Astrocyte (in vitro differentiated cells and primary cell): ENCODE data around the gene PDE8A. TPM values are rescaled to one million over a fixed set of nuclear protein-coding genes. Genes with fewer than 3 reads are reported as not detected.

Experiments
- DNase-seq: peaks from one replicate; pipeline ENCODE4 v3.0.0-alpha.2; 2010; ENCODE audit warnings: low read depth
- FAIRE-seq: peaks from 2 replicates; lab custom pipeline; 2011; peaks lifted over from hg19 to GRCh38; lab: Jason Lieb, UNC
- H2AFZ ChIP-seq: 2 replicates; pipeline ENCODE4 v1.6.0; 2012; ENCODE audit warnings: low read depth, low read length, inconsistent platforms
- H3K27ac ChIP-seq: 2 replicates; pipeline ENCODE4 v1.5.1; 2011; ENCODE audit warnings: low read depth, low read length, inconsistent platforms
- H3K27me3 ChIP-seq: 2 replicates; pipeline ENCODE4 v1.6.0; 2011; ENCODE audit warnings: low read length, inconsistent platforms; ENCODE audit not compliant: insufficient read depth
- H3K36me3 ChIP-seq: 2 replicates; pipeline ENCODE4 v1.5.1; 2011; ENCODE audit warnings: low read length, inconsistent platforms; ENCODE audit not compliant: insufficient read depth
- H3K4me1 ChIP-seq: 2 replicates; pipeline ENCODE4 v1.5.1; 2011; ENCODE audit warnings: low read length, inconsistent platforms; ENCODE audit not compliant: insufficient read depth
- H3K4me2 ChIP-seq: 2 replicates; pipeline ENCODE4 v1.6.0; 2012; ENCODE audit warnings: low read length, inconsistent platforms
- H3K4me3 ChIP-seq: 2 replicates; pipeline ENCODE4 v1.5.1; 2011; ENCODE audit warnings: low read depth, mild to moderate bottlenecking, low read length, inconsistent platforms; ENCODE audit not compliant: insufficient read depth
- H3K79me2 ChIP-seq: 2 replicates; pipeline ENCODE4 v1.6.0; 2012; ENCODE audit warnings: mild to moderate bottlenecking, low read length, inconsistent platforms; ENCODE audit not compliant: insufficient read depth
- H3K9ac ChIP-seq: 2 replicates; pipeline ENCODE4 v1.6.0; 2012; ENCODE audit warnings: mild to moderate bottlenecking, low read length, inconsistent platforms
- H3K9me3 ChIP-seq: 2 replicates; pipeline ENCODE4 v1.5.1; 2012; ENCODE audit warnings: low read depth, mild to moderate bottlenecking, low read length, inconsistent platforms; ENCODE audit not compliant: insufficient read depth
- H4K20me1 ChIP-seq: 2 replicates; pipeline ENCODE4 v1.6.0; 2012; ENCODE audit warnings: low read length, inconsistent platforms; ENCODE audit not compliant: insufficient read depth
- H3K27ac Mint-ChIP-seq: one replicate; pipeline ENCODE4 v1.8.0; 2021; ENCODE audit warnings: mild to moderate bottlenecking, mixed read lengths; ENCODE audit not compliant: unreplicated experiment
- H3K27me3 Mint-ChIP-seq: one replicate; pipeline ENCODE4 v1.8.0; 2021; ENCODE audit warnings: low read depth, mixed read lengths; ENCODE audit not compliant: unreplicated experiment
- H3K36me3 Mint-ChIP-seq: one replicate; pipeline ENCODE4 v1.8.0; 2021; ENCODE audit warnings: low read depth, mixed read lengths; ENCODE audit not compliant: unreplicated experiment
- H3K4me1 Mint-ChIP-seq: one replicate; pipeline ENCODE4 v1.8.0; 2021; ENCODE audit warnings: low read depth, mixed read lengths; ENCODE audit not compliant: unreplicated experiment
- H3K4me3 Mint-ChIP-seq: one replicate; pipeline ENCODE4 v1.8.0; 2021; ENCODE audit warnings: mild to moderate bottlenecking, moderate library complexity, mixed read lengths; ENCODE audit not compliant: unreplicated experiment
- H3K9me3 Mint-ChIP-seq: one replicate; pipeline ENCODE4 v1.8.0; 2021; ENCODE audit warnings: mild to moderate bottlenecking, mixed read lengths; ENCODE audit not compliant: unreplicated experiment
- CTCF ChIP-seq: IDR thresholded peaks from 2 replicates; pipeline ENCODE4 v1.5.1; 2011; ENCODE audit warnings: low read depth, mild to moderate bottlenecking, inconsistent platforms, low read length, moderate library complexity; ENCODE audit not compliant: insufficient read depth
- EZH2 ChIP-seq: IDR thresholded peaks from 2 replicates; pipeline ENCODE4 v1.6.1; 2012; ENCODE audit warnings: mild to moderate bottlenecking, low read length, inconsistent platforms; ENCODE audit not compliant: insufficient read depth
- total RNA-seq: library from RNA; stranded (reverse); gene quantifications from 2 replicates; pipeline ENCODE4 v1.2.1, GENCODE V29; 2021

PDE8A gene
- total RNA-seq, 1 donor from 2014 or later: 18.0 TPM

DNA sequence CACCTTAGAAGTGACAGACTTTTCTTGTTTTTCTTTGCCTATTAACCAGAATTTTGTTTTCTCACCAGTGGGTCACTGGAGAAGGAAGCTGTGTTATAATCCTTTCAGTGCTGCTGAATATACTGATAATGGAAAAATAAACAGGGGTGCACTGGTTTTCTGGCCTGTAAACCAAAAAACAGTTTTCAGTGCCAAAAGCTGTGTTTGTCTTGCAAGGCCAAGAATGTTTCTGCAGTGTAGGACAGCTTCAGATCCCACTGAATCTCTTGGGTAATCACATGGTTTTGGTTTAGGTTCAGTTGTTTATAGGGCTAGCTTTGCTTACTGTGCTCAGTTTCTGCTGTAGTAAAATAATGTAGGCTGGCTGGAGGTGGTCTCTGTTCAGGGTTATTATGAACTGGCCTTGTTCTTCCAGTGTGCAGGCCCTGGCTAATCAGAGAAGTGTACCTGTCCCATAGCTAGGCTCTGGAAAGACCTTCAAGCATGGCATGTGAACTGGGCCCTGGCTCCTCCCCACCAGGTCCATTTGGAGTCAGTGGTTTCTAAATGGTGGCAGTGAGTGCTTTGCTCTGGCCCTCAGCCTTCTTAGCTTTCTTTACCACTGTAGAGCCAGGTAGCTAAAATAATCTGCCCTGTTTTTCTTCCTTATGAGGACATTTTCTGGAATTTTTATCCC is 18.7 kb downstream of the PDE8A start:
- Histone ChIP-seq H3K4me2 (no peak overlapping the region), H3K4me1 (no peaks in the 10 kb centered on the region), H3K36me3 (no peaks in the 10 kb centered on the region), H4K20me1 (peaks cover 71% of the 10 kb centered on the region), H3K27me3 (no peaks in the 10 kb centered on the region), H3K9ac (no peak overlapping the region), H3K27ac (no peak overlapping the region), H3K79me2 (peaks cover 63% of the 10 kb centered on the region), H3K9me3 (no peaks in the 10 kb centered on the region), H2AFZ (no peak overlapping the region), H3K4me3 (no peak overlapping the region)
- DNase-seq: no peak
- Mint-ChIP-seq H3K9me3 (no peaks in the 10 kb centered on the region), H3K4me1 (peaks cover 7% of the 10 kb centered on the region), H3K27me3 (no peaks in the 10 kb centered on the region), H3K4me3 (no peak overlapping the region), H3K27ac (no peak overlapping the region), H3K36me3 (no peaks in the 10 kb centered on the region)
- no peak for FAIRE-seq
- TF ChIP-seq EZH2 (no peak), CTCF (no peak)

DNA sequence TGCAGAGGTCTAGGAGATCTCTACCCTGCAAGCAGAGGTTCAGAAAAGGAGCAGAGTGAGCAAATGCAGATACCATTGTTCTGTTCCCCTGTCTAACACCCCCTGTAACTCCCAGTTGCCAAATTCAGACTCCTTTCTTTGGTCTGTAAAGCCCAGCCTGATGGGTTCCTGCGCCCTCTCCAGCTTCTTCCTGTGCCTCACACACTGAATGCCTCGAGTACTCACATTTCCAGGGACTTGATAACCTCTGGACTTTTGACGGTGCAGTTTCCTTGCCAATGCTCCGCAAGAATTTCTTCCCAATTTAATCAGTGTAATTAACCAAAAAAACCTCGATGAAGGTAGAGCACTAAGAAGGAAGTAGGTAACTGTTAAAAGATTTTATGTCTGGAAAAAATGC is 19.3 kb downstream of the PDE8A start:
- Histone ChIP-seq H3K36me3 (no peaks in the 10 kb centered on the region), H3K27ac (no peak overlapping the region), H3K9ac (no peak overlapping the region), H3K4me3 (no peak overlapping the region), H3K4me2 (no peak overlapping the region), H3K4me1 (no peaks in the 10 kb centered on the region), H3K27me3 (no peaks in the 10 kb centered on the region), H3K79me2 (peaks cover 63% of the 10 kb centered on the region), H3K9me3 (no peaks in the 10 kb centered on the region), H2AFZ (no peak overlapping the region), H4K20me1 (peaks cover 72% of the 10 kb centered on the region)
- Mint-ChIP-seq H3K4me1 (peaks cover 7% of the 10 kb centered on the region), H3K27me3 (no peaks in the 10 kb centered on the region), H3K27ac (no peak overlapping the region), H3K36me3 (no peaks in the 10 kb centered on the region), H3K9me3 (no peaks in the 10 kb centered on the region), H3K4me3 (no peak overlapping the region)
- DNase-seq: no peak
- FAIRE-seq: no peak
- TF ChIP-seq CTCF: no peak
- no peak for TF ChIP-seq EZH2

- no peaks in the 10 kb centered on the region for H3K4me1 ChIP-seq
- no peak overlapping the region for H3K27ac ChIP-seq
- no peaks in the 10 kb centered on the region for H3K27me3 Mint-ChIP-seq
- H3K4me3 ChIP-seq: no peak overlapping the region
- peaks cover 83% of the 10 kb centered on the region for H4K20me1 ChIP-seq
- H3K9me3 Mint-ChIP-seq: no peaks in the 10 kb centered on the region
- FAIRE-seq (no peak), DNase-seq (peak; percentile 71)
- H3K4me2 ChIP-seq: peak overlapping the region; percentile 27
- H2AFZ ChIP-seq: no peak overlapping the region
- H3K9me3 ChIP-seq: no peaks in the 10 kb centered on the region
- no peaks in the 10 kb centered on the region for H3K36me3 ChIP-seq
- no peak overlapping the region for H3K9ac ChIP-seq
- no peak for TF ChIP-seq EZH2
- no peak for TF ChIP-seq CTCF
- peaks cover 68% of the 10 kb centered on the region for H3K79me2 ChIP-seq
- H3K4me1 Mint-ChIP-seq: peaks cover 12% of the 10 kb centered on the region
- H3K27me3 ChIP-seq: no peaks in the 10 kb centered on the region
- no peak overlapping the region for H3K4me3 Mint-ChIP-seq
- H3K36me3 Mint-ChIP-seq: no peaks in the 10 kb centered on the region
- H3K27ac Mint-ChIP-seq: no peak overlapping the region
These were observed 20.9 kb downstream of the PDE8A start for GRCh38 chr15:85002517-85002916.
